ENCODE results near the gene USP7. TPM values are rescaled to one million over a fixed set of nuclear protein-coding genes. Genes with fewer than 3 reads are reported as not detected.
A peak's percentile ranks its signal among the peaks of the same experiment; 100 is the strongest.

The USP7 gene
- total RNA-seq, 4 donors from 2014 or later, result 62.5 to 109 (median 89.1) TPM

DNA sequence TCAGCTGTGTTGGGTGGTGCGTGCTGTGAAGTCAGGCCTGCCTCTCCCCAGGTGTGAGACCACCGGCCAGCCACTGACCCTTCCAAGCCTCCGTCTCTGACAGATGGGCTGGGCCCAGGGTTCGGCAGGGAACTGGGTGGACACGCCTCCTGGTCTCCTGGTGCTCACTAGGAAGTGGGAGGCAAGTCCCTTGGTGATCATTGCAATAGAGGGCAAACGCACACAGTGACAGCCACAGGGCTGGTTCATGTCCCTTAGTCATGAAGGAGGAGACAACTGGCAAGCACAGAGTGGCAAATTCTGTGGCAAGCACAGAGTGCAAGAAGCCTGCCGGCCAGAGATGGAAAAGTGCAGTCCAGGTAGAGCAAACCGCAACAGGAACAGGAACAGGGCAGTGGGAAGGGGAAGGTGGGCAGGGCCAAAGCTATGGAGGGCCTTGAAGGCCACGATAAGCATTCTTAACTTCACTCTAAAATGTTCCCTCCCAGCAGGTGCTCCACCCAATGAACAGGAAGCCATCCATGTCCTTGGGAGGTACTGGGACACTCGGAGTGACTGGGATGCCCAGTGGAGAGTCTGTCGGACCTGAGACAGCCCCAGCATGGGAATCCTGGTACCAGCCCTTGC lies 21.9 kb downstream of the USP7 start:
- Histone ChIP-seq H3K9me3 (no peaks in the 10 kb centered on the region), H3K4me3 (no peak overlapping the region), H3K36me3 (no peaks in the 10 kb centered on the region), H3K4me1 (peaks cover 10 to 97% (median 36%) of the 10 kb centered on the region in 3 donors), H3K27ac (no peak overlapping the region), H3K27me3 (no peaks in the 10 kb centered on the region)
- DNase-seq, result no peak
- 68 to 69% methylated on average over 4 to 5 of the region's 11 CpGs for WGBS, 2 donors
- TF ChIP-seq, protein P1, sequence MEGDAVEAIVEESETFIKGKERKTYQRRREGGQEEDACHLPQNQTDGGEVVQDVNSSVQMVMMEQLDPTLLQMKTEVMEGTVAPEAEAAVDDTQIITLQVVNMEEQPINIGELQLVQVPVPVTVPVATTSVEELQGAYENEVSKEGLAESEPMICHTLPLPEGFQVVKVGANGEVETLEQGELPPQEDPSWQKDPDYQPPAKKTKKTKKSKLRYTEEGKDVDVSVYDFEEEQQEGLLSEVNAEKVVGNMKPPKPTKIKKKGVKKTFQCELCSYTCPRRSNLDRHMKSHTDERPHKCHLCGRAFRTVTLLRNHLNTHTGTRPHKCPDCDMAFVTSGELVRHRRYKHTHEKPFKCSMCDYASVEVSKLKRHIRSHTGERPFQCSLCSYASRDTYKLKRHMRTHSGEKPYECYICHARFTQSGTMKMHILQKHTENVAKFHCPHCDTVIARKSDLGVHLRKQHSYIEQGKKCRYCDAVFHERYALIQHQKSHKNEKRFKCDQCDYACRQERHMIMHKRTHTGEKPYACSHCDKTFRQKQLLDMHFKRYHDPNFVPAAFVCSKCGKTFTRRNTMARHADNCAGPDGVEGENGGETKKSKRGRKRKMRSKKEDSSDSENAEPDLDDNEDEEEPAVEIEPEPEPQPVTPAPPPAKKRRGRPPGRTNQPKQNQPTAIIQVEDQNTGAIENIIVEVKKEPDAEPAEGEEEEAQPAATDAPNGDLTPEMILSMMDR (IDR thresholded peaks at IDR 0.05), result no peak
- TF ChIP-seq POLR2A (IDR thresholded peaks at IDR 0.05), result no peak
- intact Hi-C loops (cut with DNase I), result no loop called here

DNA sequence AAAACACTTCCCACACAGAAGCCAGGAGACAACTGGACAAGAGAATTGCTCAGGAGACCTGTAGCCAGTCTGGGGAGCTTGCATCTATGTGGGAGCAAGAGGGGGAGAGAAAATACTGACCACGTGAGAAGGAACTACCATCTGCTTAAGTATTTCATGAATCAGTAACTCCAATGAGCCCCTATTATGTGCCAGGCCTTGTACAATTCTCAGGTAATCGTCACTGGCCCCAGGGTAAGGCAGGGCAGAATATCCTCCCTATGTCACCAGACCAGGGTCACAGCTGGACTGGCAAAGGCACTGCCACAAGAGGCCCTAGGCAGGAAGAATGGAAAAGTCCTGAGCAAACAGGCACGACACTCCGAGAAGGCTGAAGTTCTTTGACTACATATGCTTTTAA lies 25.9 kb downstream of the USP7 start:
- H3K27ac ChIP-seq, result no peak overlapping the region
- no peak overlapping the region for H3K4me3 ChIP-seq
- no peaks in the 10 kb centered on the region for H3K9me3 ChIP-seq
- H3K27me3 ChIP-seq, result no peaks in the 10 kb centered on the region
- TF ChIP-seq, protein P1 (IDR thresholded peaks at IDR 0.05), result no peak
- TF ChIP-seq POLR2A (IDR thresholded peaks at IDR 0.05), result no peak
- 31 to 57% methylated on average over 4 of the region's 4 CpGs for WGBS, 2 donors
- H3K4me1 ChIP-seq, result peaks cover 9 to 82% (median 17%) of the 10 kb centered on the region in 3 donors
- no peaks in the 10 kb centered on the region for H3K36me3 ChIP-seq
- intact Hi-C loops (cut with DNase I), result no loop called here
- no peak for DNase-seq

DNA sequence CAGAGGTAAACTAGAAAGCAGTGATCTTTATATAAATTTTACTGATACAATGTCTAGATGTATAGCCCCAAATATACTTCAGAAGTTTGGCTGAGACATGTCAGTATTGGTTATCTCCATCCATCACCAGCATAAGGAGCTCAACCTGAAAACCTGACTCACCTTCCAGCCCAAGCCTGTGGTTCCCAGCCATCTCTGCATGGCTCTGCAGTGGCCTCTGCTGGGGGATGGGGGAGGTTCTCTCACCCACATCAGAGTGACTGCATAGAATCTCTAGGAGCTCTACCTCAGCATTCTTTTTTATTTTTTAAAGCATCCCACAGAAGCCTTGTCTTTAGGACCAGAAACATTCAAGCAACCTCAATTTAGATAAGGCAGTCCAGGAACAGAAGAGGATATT lies 27.3 kb downstream of the USP7 start:
- Histone ChIP-seq H3K4me3 (no peak overlapping the region), H3K36me3 (no peaks in the 10 kb centered on the region), H3K27ac (no peak overlapping the region), H3K4me1 (peaks cover 0 to 77% (median 6%) of the 10 kb centered on the region in 3 donors), H3K9me3 (no peaks in the 10 kb centered on the region), H3K27me3 (no peaks in the 10 kb centered on the region)
- intact Hi-C loops (cut with DNase I), result no loop called here
- no peak for DNase-seq
- TF ChIP-seq POLR2A (IDR thresholded peaks at IDR 0.05), result no peak
- TF ChIP-seq, protein P1 (IDR thresholded peaks at IDR 0.05), result peak; percentile 15 to 62 (median 29)

DNA sequence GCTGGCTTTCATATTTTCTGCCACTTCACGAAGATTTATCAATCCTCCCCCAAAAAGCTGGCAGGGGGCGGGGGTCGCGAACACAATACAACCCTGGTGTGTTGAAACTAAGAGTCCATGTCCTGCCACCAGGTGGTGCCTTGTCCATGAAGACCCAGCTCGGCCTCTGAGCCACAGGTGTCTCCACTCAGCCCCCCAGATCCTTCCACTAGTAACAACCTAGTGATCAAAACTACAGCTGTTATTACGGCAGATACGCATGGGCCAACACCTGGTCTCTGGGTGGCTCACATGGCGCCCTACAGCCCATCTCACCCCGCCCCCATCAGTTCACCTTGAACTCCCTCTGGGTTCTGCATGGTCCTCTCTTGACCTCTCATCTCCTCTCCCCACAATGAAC lies 27.7 kb downstream of the USP7 start:
- Histone ChIP-seq H3K4me1 (peaks cover 0 to 77% (median 6%) of the 10 kb centered on the region in 3 donors), H3K36me3 (no peaks in the 10 kb centered on the region), H3K9me3 (no peaks in the 10 kb centered on the region), H3K27ac (no peak overlapping the region), H3K27me3 (no peaks in the 10 kb centered on the region), H3K4me3 (no peak overlapping the region)
- no peak for DNase-seq
- intact Hi-C loops (cut with DNase I), result no loop called here
- WGBS, 2 donors, result 81 to 90% methylated on average over 5 to 9 of the region's 9 CpGs
- TF ChIP-seq POLR2A (IDR thresholded peaks at IDR 0.05), result no peak
- TF ChIP-seq, protein P1 (IDR thresholded peaks at IDR 0.05), result peak in 1 of 6 experiments; percentile 0

DNA sequence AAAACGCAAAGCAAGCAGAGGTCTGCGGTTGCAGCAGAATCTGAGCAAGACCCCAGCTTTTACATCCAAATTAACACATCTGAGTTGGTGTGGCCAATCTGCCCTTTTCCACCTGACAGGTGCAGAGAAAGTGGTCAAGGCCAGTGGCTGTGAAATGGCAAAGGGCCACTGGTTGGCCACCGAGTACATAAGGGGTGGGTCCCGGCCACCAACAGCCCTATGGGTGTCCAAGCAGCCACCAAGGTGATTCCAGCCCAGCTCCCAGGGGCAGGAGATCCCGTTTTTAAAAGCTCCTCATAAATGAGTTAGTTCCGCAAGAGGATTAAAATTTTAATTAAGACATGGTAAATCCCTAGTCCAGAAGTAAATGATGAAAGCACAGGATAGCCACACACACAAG lies 29.1 kb downstream of the USP7 start:
- 81 to 82% methylated on average over 5 of the region's 6 CpGs for WGBS, 2 donors

More for the DNA sequence above, 29.1 kb downstream of the USP7 start:
- H3K27me3 ChIP-seq, result no peaks in the 10 kb centered on the region
- intact Hi-C loops (cut with DNase I), result no loop called here
- DNase-seq, result no peak
- TF ChIP-seq, protein P1 (IDR thresholded peaks at IDR 0.05), result no peak
- no peak for TF ChIP-seq POLR2A (IDR thresholded peaks at IDR 0.05)
- H3K4me1 ChIP-seq, result peaks cover 0 to 67% (median 6%) of the 10 kb centered on the region in 3 donors
- no peak overlapping the region for H3K4me3 ChIP-seq
- H3K9me3 ChIP-seq, result no peaks in the 10 kb centered on the region
- H3K27ac ChIP-seq, result no peak overlapping the region
- H3K36me3 ChIP-seq, result peaks cover 0 to 6% (median 0%) of the 10 kb centered on the region in 3 donors

Data from esophagus squamous epithelium (tissue), 5 donors.